Measurements from ENCODE around the gene ATP1B2.
"Not testable (repeated sequence)": the region's sequence is repeated elsewhere in the genome, so short reads cannot be mapped to it uniquely, and the experiment has no call there.

Gene ATP1B2, protein sequence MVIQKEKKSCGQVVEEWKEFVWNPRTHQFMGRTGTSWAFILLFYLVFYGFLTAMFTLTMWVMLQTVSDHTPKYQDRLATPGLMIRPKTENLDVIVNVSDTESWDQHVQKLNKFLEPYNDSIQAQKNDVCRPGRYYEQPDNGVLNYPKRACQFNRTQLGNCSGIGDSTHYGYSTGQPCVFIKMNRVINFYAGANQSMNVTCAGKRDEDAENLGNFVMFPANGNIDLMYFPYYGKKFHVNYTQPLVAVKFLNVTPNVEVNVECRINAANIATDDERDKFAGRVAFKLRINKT

DNA sequence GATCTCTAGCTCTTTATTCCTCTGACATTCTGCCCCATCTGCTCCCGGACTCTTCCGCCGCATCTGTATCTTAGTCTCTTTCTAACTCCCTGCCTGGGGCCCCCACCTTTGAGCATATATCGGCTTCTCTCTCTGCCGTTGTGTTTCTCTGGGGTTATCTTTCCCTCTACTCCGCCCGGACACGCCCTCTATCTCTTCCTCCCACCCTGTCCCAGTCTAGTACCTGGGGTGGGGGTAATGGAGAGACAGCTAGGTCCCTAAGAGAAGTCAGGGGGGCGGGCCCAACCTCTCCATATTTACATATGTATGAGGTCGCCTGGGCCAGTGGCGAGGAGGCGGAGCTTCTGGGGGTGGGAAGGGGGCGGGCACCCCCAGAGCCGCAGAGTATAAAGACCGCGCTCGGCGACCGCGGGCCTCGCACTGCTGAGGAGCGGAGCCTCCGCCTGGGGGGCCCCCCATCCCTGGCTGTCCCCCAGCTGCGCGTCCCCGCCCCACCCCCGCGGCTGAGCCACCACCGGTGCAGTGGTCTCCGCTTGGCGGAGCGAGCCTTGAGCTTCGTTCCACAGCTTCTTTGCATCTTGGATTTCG, at the start of gene ATP1B2:
ATP1B2 (plus strand) TSS at position 418 of the 588 bp plus-strand sequence. CDS start 593 bp downstream, outside the sequence.
- peak; percentile 64 to 70 for DNase-seq (ENCODE audit: low read depth in 2 of 2)

DNA sequence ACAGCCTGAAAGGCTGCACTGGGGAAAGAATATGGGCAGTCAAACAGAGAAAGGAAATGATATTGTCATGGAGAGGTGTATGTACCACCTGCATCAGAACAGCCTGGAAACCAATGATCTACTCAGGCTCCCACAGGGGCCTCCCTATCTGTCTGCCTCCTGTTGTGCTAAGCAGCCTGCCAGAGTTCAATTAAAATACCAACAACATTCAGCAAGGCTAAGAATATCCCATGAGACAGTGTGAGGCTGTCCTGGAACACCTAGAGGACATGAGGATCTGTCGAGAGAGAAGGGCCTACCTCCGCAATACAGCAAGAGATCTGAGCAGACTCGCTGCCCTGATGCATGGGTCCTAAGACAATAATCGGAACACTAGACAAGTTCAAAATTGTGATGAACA, 44.4 kb upstream of the ATP1B2 start:
- no peak for DNase-seq (ENCODE audit: low read depth in 2 of 2)

DNA sequence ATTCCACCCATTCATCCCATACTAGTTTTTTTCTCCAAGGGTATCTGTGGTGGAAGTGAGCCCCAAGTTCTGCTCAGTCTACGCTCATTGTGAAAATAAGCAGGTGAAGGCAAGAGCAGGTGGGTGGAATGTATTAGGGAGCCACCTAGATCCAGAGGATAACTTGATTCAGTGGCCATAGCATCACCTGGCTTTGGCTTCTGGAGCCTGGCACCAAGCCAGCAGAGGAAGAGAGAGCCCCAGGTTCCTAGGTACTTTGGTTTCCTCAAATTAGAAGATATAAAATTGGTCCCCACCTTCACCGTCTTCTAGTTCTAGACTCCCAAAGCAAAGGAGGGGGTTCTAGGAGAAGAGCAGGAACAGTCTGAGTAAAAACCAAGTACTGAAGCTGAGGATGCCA, 40.1 kb upstream of the ATP1B2 start:
- no peak for DNase-seq (ENCODE audit: low read depth in 2 of 2)

DNA sequence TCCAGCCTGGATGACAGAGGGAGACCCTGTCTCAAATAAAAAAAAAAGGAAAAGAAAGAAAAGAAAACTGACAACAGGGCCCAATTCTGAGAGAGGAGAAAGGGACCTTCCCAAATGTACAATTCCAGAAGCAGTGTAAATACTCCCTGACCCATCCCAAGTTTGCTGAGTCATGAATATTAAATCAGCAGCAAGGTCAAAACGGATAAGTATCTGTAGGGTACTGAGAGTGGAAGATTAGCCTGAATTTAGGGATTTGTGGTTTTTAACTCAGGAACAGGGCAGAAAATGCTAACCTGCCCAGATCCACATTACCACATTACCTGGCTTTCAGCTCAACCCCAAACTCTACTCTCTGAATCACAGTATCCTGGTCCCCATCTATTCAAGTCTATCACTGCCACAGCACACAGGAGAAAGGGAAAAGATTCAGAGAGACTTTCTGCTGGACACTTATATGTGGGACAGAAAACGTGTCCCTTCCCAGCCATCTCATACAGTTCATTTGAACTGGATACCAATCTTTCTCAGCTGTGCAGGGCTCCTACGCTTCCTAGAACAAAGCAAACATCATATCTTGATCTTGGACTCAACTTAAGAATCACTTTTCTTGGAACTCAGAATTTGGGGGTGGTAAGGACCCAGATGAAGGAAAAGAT, 39.0 kb upstream of the ATP1B2 start:
- DNase-seq (ENCODE audit: low read depth in 2 of 2): no peak

DNA sequence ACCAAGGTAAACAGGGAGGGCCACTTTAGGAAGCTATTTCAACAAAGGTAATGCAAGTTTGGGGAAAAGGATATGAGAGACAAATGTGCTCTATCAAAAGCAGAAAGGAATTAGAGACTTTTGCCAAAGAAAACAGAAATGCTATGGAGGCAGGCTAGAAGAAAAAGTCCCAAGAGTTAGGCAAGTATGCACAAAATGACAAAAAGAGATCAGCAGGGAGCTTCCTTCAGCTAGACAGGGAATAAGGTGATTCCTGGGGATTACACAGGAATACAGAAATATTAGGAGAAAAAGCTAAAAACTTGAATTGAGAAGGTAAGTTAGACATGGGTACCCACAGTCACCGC, 38.5 kb upstream of the ATP1B2 start:
- DNase-seq (ENCODE audit: low read depth in 2 of 2): no peak

DNA sequence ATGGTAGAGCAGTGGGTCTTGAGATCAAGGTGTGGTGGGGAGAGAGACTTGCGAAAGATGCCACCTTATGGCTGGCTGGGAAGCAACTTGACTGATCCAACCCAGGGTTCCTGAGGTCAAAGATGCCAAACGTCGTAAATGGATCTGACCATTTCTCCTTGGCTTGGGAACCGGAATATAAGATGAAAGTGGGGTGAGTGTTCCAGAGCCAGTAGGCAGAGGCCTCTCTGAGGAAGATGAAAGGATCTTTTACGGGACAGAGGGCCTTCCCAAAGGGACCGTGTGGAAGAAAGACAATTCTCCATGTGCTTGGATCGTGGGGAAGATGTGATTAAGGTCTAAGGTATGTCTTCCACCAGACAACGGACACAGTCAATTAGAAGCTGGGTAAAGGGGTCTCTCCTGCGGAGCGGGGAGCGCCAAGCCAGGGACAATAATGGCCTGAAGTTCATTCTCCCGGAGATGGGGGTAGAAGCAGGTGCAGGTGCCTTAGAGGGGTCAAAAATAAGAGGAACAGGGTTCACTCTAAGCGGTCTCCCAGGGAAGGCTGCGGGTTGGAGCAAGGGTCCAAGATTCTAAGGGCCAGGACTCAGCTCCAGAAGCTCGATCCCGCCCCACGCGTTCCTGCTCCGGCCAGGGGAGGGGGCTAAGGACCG, 36.8 kb upstream of the ATP1B2 start:
- DNase-seq (ENCODE audit: low read depth in 2 of 2): no peak

DNA sequence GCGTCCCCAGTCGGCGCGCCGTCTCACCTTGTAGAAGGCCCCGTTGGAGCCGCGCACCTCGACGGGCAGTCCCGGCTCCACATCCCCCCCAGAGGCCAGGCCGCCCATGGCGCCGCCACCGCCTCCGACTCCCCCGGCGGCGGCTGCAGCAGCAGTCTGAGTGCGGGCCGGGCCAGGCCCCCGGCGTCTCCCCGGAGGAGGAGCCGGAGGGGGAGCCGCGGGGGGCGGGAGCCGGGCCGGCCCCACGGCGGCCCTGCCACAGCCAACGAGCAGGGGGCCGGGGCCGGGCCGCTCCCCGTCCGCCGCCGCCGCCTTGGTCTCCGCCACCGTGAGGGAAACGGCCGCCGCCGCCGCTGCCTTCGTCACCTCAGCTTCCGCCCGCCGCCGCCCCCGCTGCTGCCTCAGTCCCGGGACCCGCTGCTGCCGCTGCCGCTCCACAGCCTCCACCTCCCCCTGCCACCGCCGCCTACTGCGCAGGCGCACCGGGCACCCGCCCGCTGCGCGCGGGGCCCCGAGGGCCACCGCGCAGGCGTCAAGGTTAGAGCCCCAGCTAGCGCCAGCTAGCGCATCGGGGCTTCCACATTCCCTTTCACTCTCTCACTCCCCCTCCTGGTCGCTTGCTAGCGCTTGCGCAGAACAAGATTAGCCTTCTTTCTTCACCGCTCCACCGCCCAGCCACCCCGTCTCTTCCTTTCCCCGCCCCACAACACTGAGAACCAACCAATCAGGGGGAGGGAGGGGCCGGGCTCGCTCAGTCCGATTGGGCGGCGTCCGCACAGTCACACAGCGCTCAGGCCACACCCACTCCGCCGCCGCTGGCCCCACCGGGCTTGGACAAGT, 36.1 kb upstream of the ATP1B2 start, which contains the start of gene FXR2:
FXR2 (minus strand) TSS at position 473 of the 840 bp plus-strand sequence; CDS start at position 108, 365 bp downstream.
- peak; percentile 99 for DNase-seq (ENCODE audit: low read depth in 2 of 2)

DNA sequence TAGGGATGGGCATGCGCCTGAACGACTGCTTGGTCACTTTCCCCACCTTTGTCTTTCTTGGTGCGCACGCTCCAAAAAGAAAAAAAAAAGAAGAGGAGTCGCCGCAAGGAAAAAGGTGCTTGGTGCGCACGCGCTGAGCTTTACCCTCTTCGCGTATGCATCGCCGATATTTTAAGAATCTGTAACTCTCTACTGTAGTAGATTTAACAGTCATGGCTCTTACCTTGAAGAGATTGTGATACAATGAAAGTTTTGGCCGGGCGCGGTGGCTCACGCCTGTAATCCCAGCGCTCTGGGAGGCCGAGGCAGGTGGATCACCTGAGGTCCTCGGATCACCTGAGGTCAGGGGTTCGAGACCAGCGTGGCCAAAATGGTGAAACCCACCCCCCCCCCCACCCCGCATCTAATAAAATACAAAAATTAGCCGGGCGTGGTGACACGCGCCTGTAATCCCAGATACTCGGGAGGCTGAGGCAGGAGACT, 35.4 kb upstream of the ATP1B2 start:
- no peak for DNase-seq (ENCODE audit: low read depth in 2 of 2)

DNA sequence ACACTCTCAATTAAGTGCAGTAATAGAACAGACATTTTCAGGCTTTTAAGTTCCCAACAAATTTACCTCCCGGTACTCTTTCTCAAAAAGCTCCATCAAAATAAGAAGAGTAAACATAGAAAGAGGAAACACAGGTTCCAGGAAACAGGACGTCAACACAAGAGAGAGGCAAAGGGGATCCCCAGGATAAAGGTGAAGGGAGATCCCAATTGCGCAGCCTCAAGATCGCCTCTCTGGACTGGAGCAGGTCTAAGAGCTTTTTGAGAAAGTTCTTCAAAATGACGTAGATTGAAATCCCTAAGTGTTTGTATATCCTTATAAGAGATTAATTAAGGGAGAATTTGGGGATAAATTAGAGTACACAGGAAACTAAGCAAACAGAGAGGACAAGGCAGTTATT, 32.1 kb upstream of the ATP1B2 start:
- DNase-seq (ENCODE audit: low read depth in 2 of 2): no peak

DNA sequence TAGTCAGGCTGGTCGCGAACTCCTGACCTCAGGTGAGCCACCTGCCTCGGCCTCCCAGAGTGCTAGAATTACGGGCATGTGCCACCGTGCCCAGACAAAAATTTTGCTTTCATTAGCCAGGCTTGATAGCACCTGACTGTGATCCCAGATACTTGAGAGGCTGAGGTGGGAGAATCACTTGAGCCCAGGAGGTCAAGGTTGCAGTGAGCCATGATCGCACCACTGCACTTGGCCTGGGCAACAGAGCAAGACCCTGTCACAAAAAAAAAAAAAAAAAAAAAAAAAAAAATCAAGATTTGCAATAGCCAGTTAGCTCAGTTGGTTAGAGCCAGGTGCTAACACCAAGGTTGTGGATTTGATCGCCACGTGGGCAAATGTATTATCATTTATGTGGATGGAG, 29.9 kb upstream of the ATP1B2 start:
- DNase-seq (ENCODE audit: low read depth in 2 of 2): no peak

DNA sequence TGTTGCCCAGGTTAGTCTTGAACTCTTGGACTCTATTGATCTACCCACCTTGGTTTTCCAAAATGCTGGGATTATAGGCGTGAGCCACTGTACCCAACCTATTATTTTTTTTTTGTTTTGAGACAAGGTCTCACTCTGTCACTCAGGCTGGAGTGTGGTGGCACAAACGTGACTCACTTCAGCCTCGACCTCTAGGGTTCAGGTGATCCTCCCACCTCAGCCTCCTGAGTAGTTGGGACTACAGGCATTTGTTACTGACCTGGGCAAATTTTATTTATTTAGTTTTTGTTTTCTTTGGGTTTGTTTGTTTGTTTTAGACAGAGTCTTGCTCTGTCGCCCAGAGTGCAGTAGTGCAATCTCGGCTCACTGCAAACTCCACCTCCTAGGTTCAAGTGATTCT, 27.1 kb upstream of the ATP1B2 start:
- no peak for DNase-seq (ENCODE audit: low read depth in 2 of 2)

DNA sequence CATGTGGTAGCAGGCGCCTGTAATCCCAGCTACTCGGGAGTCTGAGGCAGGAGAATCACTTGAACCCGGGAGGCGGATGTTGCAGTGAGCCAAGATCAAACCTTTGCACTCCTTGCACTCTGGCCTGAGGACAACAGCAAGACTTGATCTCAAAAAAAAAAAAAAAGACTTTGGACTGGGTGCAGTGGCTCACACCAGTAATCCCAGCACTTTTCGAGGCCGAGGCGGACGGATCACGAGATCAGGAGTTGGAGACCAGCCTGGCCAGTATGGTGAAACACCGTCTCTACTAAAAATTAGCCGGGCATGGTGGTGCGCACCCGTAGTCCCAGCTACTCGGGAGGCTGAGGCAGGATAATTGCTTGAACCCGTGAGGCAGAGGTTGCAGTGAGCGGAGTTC, 25.0 kb upstream of the ATP1B2 start:
- not testable (repeated sequence) for DNase-seq (ENCODE audit: low read depth in 2 of 2)

DNA sequence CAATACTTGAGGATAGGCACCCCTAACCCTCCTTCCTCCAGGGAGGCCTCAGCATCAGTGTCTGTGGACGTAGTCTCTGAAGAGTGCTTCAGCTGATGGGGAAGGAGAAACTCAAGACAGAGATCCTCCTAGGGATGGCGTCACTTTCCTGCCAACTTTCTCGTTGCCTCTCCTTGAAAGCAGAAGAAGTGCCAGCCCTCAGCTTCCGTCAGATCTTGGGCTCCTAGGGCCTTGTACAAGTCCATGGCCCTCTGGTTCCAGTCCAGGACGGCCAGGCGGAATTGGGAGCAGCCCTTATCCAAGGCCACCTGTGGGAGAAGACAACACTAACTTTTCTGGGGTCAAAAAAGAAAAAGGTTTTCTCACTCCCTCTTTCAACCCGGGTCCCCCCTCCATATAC, 24.4 kb upstream of the ATP1B2 start:
- no peak for DNase-seq (ENCODE audit: low read depth in 2 of 2)

DNA sequence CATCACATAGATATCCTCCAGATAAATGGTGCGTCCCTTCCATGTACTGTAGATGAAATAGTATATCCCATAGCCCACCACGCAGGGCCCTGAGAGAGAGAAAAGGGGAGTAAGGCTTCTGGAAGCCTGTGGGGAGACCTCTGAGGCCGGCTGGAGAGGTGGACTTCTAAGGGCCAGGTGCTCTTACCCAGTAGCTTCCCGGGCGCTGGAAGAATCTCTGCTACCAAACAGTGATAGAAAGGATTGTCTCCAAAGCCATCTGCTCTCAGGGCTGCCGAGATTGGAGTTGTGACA, 23.8 kb upstream of the ATP1B2 start:
- DNase-seq (ENCODE audit: low read depth in 2 of 2): no peak

DNA sequence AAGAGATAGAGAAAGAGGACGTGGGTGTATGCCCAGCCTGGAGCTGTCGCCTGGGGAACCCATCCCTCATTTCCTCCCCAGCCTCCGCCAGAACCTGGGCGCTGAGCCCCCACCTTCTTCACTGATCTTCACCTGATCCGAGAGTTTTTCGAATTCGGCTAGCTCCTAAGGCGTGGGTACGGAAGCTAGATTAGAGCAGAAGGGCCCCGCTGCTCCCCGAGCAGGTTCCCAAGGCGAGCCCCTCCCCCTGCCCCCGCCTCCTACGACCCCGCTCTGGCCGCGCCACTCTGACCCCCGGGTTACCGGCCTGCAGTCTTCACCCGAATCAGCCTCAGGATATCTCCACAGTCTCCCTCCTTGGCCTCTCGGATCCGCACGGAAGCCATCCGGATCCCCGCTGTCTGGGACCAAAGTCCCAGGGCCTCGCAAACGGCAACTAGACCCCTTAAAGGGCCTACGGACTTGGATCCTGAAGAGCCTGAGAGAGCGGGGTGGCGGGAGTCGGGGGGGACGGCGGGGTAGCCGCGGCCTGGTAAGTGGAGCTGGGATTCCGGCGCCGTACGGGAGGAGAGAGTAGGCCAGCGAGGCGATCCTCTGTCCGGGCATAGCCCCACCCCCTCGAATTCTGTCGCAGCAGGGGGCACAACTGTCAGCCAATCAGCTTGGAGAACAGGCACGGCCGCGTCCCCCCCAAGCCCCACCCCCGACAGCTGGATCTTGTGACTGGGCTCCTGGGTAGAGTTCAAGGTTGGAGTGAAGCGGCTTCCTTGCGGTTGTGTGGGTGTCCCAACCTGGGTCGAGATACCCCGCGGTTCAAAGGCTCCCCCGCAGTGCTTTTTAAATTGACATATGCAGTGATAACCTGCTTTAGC, 23.2 kb upstream of the ATP1B2 start, which contains the start of gene SAT2:
SAT2 (minus strand) TSS at position 572 of the 872 bp plus-strand sequence; CDS start at position 386, 186 bp downstream.
- DNase-seq (ENCODE audit: low read depth in 2 of 2): peak; percentile 85 to 86

DNA sequence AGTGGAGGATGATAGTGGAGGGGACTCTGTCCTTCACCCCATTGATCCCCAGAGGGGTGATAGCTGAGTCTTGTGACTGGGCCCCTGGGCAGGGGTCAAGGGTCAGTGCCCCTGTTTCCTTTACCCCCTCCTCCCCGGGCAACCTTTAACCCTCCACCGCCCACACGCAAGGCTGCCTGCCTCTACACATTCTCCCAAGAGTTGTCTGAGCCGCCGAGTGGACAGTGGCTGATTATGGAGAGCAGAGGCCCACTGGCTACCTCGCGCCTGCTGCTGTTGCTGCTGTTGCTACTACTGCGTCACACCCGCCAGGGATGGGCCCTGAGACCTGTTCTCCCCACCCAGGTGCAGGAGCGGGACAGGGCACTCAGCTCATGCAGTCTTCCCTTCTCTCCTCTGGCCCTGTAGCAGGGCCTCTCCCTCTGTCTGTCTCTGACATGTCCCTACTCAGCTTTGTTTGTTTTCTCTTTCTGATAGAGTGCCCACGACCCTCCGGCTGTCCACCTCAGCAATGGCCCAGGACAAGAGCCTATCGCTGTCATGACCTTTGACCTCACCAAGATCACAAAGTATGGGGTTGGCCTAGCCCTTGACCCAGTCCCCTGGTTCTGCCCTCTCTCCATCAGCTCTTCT, 20.7 kb upstream of the ATP1B2 start, which contains the start of gene SHBG:
SHBG (plus strand) TSS at position 197 of the 633 bp plus-strand sequence; CDS start at position 235, 38 bp downstream.
- DNase-seq (ENCODE audit: low read depth in 2 of 2): no peak

DNA sequence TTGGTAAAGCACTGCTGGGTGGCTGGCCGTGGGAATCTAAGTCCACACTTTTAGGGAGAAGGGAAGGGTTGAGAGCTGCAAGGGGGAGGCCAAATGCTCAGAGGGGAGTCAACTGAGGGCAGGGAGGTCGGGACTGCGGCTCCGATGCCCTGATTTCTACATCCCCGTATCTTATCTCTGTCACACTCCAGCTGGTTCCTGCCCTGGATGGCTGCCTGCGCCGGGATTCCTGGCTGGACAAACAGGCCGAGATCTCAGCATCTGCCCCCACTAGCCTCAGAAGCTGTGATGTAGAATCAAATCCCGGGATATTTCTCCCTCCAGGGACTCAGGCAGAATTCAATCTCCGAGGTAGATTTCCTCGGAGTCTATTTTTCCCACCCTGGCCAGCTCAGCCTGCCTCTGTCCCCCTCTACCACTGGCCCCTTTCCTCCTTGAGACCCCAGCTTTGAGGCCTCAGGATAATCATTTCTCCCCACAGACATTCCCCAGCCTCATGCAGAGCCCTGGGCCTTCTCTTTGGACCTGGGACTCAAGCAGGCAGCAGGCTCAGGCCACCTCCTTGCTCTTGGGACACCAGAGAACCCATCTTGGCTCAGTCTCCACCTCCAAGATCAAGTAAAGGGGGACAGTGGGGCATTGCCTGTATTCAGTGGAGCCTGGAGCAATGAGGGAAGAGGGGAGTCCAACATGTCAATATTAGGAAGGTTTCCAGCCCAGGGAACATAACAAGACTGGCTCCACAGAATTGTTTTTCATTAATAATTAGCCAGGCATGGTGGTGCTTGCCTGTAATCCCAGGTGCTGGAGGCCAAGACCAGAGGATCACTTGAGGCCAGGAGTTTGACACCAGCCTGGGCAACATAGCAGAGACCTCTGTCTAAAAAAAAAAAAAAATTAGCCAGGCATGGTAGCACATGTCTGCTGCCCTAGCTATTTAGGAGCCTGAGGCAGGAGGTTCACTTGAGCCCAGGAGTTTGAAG, 19.0 kb upstream of the ATP1B2 start:
- no peak for DNase-seq (ENCODE audit: low read depth in 2 of 2)

DNA sequence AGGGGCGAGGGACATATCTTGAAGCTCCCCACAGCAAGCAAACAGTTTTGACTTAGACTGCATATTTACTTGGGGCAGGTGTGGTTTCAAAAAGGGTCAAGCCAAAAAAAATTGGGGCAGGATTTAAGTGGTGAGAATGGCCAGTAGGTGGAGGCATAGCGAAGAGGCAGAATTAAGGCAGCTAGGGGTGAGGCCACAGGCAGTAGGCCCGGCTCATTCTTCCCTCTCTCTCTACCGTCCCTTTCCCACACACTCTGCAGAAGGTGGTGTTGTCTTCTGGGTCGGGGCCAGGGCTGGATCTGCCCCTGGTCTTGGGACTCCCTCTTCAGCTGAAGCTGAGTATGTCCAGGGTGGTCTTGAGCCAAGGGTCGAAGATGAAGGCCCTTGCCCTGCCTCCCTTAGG, 18.2 kb upstream of the ATP1B2 start:
- no peak for DNase-seq (ENCODE audit: low read depth in 2 of 2)

DNA sequence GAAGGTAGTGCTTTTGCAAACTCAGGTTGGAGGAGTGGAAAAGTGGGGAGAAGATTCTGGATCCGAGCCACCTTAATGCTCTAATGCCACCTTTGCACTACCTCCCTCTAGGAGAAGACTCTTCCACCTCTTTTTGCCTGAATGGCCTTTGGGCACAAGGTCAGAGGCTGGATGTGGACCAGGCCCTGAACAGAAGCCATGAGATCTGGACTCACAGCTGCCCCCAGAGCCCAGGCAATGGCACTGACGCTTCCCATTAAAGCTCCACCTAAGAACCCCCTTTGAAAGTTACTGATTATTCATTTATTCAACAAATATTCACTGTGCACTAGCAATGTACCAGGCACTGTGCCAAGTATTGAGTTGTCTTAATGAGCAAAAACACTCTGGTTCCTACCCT, 17.6 kb upstream of the ATP1B2 start:
- DNase-seq (ENCODE audit: low read depth in 2 of 2): no peak

Data from stimulated activated CD8-positive, alpha-beta memory T cell treated with anti-CD3 and anti-CD28 coated beads, Interleukin-7, amount 100 ng/mL, for 4 hours (primary cell).